Kidney (tissue), 14 donors: ENCODE measurements around the gene GDI2. TPM values are rescaled to one million over a fixed set of nuclear protein-coding genes. Genes with fewer than 3 reads are reported as not detected.
"Not testable (repeated sequence)": the region's sequence is repeated elsewhere in the genome, so short reads cannot be mapped to it uniquely, and the experiment has no call there.

Source experiments
- DNase-seq, 5 donors: peaks; one replicate each; pipeline ENCODE4 v3.0.0-alpha.2; 2013 to 2020
- FAIRE-seq: peaks from 2 replicates; lab custom pipeline; 2012; peaks lifted over from hg19 to GRCh38; lab: Jason Lieb, UNC
- H3K27ac ChIP-seq, 2 donors: one replicate each; pipeline ENCODE4 v1.7.0; 2013; ENCODE audit warnings: low read depth in 2 of 2, low read length in 2 of 2, inconsistent platforms in 1 of 2
- H3K27me3 ChIP-seq: one replicate; pipeline ENCODE4 v1.7.1; 2013; ENCODE audit warnings: low read length, inconsistent platforms; ENCODE audit not compliant: control insufficient read depth, insufficient read depth
- H3K36me3 ChIP-seq, 3 donors: one replicate each; pipeline versions ENCODE4 v1.7.0 to v1.7.1; 2013; ENCODE audit warnings: low read length in 3 of 3, control low read depth in 1 of 3, inconsistent platforms in 1 of 3; ENCODE audit not compliant: insufficient read depth in 3 of 3, control insufficient read depth in 2 of 3
- H3K4me1 ChIP-seq, 3 donors: one replicate each; pipeline versions ENCODE4 v1.7.0 to v1.7.1; 2013; ENCODE audit warnings: low read length in 3 of 3, inconsistent platforms in 1 of 3, low read depth in 1 of 3; ENCODE audit not compliant: control insufficient read depth in 2 of 3, insufficient read depth in 2 of 3
- H3K4me3 ChIP-seq, 3 donors: one replicate each; pipeline versions ENCODE4 v1.7.0 to v1.8.1; 2013; ENCODE audit warnings: low read length in 3 of 3, control low read depth in 1 of 3, inconsistent platforms in 1 of 3
- H3K9ac ChIP-seq, 3 donors: one replicate each; pipeline versions ENCODE4 v1.7.0 to v1.7.1; 2013; ENCODE audit warnings: low read length in 3 of 3, control low read depth in 1 of 3, inconsistent platforms in 1 of 3
- H3K9me3 ChIP-seq, 3 donors: one replicate each; pipeline versions ENCODE4 v1.7.0 to v1.7.1; 2013; ENCODE audit warnings: low read length in 3 of 3, control low read depth in 1 of 3, inconsistent platforms in 1 of 3; ENCODE audit not compliant: control insufficient read depth in 2 of 3, insufficient read depth in 1 of 3
- intact Hi-C: fragments of 100-400 bp; cut with DNase I; formaldehyde crosslinking; loops from one replicate; pipeline ENCODE4 v1.11.1; 2022
- polyA plus RNA-seq: library from polyadenylated mRNA; stranded (reverse); fragments of 350-450 nt; fragmentation: Illumina TruSeq; extraction: RNeasy Lipid Tissue Mini Kit (QIAGEN cat#74804); gene quantifications from one replicate; pipeline ENCODE4 v1.2.3, GENCODE V29; 2014; ENCODE audit warnings: low read depth, low replicate concordance; ENCODE audit not compliant: insufficient read depth
- total RNA-seq: library from RNA; stranded (reverse); fragmentation: NEBNext Ultra II Directional; extraction: Animal tissue kit (Norgen Biotek cat#: 25700); gene quantifications from one replicate; pipeline ENCODE4 v1.2.1, GENCODE V29; 2021
- TF ChIP-seq, protein P1 (sequence below): IDR thresholded peaks from 3 replicates; pipeline ENCODE4 v1.5.1; 2012; ENCODE audit warnings: mild to moderate bottlenecking, moderate library complexity, borderline replicate concordance; ENCODE audit not compliant: insufficient read depth; ENCODE audit errors: extremely low read depth
- donor health status: control.
- donor health status: control.
- donor health status: control.
- donor health status: control.
- donor health status: control.
- donor health status: DM: yes; HTN: yes; CAD: no.
- donor health status: Normal renal cell carcinoma (clear cell type).

Gene GDI2
- total and polyA plus RNA-seq, 2 donors from 2014 or later = 143 to 168 TPM

GRCh38 chr10:5829267-5829666, 16.0 kb upstream of the GDI2 start:
- Histone ChIP-seq H3K9me3 (no peaks in the 10 kb centered on the region), H3K4me1 (no peaks in the 10 kb centered on the region), H3K27ac (no peak overlapping the region), H3K9ac (no peak overlapping the region), H3K4me3 (no peak overlapping the region), H3K36me3 (no peaks in the 10 kb centered on the region), H3K27me3 (no peaks in the 10 kb centered on the region)
- intact Hi-C loops = no loop called here
- DNase-seq (peak in 1 of 5 donors; percentile 31), FAIRE-seq (no peak)
- TF ChIP-seq, protein P1, sequence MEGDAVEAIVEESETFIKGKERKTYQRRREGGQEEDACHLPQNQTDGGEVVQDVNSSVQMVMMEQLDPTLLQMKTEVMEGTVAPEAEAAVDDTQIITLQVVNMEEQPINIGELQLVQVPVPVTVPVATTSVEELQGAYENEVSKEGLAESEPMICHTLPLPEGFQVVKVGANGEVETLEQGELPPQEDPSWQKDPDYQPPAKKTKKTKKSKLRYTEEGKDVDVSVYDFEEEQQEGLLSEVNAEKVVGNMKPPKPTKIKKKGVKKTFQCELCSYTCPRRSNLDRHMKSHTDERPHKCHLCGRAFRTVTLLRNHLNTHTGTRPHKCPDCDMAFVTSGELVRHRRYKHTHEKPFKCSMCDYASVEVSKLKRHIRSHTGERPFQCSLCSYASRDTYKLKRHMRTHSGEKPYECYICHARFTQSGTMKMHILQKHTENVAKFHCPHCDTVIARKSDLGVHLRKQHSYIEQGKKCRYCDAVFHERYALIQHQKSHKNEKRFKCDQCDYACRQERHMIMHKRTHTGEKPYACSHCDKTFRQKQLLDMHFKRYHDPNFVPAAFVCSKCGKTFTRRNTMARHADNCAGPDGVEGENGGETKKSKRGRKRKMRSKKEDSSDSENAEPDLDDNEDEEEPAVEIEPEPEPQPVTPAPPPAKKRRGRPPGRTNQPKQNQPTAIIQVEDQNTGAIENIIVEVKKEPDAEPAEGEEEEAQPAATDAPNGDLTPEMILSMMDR = no peak

DNA sequence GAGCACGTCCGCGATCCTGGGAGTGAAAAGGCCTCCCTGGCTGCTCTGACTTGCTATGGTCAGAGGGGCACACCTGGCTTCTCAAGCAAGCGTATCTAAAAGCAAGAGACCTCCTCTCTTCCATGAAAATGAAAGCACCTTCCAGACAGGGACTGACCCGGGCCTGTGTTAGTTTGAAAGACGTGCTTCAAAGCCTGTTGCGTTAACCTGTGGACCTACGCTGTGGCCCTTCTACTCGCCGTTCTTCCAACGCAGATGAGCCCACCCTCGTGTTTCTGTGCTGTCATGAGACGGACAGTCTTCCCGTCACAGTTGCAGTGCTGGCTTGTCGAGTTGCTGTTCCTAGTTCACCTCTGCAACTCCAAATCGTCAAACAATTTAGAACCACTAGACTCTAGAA, 15.5 kb upstream of the GDI2 start:
- H3K27me3 ChIP-seq = no peaks in the 10 kb centered on the region
- H3K4me3 ChIP-seq = no peak overlapping the region
- DNase-seq (no peak), FAIRE-seq (no peak)
- H3K4me1 ChIP-seq = no peaks in the 10 kb centered on the region
- no peak overlapping the region for H3K9ac ChIP-seq
- no peaks in the 10 kb centered on the region for H3K36me3 ChIP-seq
- H3K9me3 ChIP-seq = no peaks in the 10 kb centered on the region
- TF ChIP-seq, protein P1 = no peak
- intact Hi-C loops = no loop called here
- H3K27ac ChIP-seq = no peak overlapping the region

GRCh38 chr10:5827841-5828240, 14.6 kb upstream of the GDI2 start:
- Histone ChIP-seq H3K27ac (no peak overlapping the region), H3K27me3 (no peaks in the 10 kb centered on the region), H3K9me3 (no peaks in the 10 kb centered on the region), H3K4me3 (no peak overlapping the region), H3K9ac (no peak overlapping the region), H3K4me1 (no peaks in the 10 kb centered on the region), H3K36me3 (no peaks in the 10 kb centered on the region)
- DNase-seq = no peak
- FAIRE-seq = no peak
- TF ChIP-seq, protein P1 = no peak
- intact Hi-C loops = no loop called here

DNA sequence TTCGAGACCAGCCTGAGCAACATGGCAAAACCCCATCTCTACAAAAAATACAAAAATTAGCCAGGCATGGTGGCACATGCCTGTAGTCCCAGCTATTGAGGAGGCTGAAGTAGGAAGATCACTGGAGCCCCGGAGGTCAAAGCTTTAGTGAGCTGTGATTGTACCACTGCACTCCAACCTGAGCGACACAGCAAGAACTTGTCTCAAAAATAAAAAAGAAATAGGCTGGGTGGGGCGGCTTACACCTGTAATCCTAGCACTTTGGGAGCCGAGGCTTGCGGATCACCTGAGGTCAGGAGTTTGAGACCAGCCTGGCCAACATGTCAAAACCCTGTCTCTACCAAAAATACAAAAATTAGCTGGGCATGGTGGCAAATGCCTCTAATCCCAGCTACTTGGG, 13.3 kb upstream of the GDI2 start:
- intact Hi-C loops, H3K4me1 ChIP-seq, H3K27me3 ChIP-seq, H3K36me3 ChIP-seq, H3K9me3 ChIP-seq, FAIRE-seq, DNase-seq, H3K9ac ChIP-seq, H3K27ac ChIP-seq, H3K4me3 ChIP-seq: not testable (repeated sequence)
